WTC11 (cell line): Measurements from ENCODE around the gene CEACAM19.

Experiments
- CBFB ChIP-seq: sonication (generic); formaldehyde crosslinking; IDR thresholded peaks from 2 replicates; pipeline ENCODE4 v1.8.1; 2022; ENCODE audit warnings: mild to moderate bottlenecking, low read depth, missing genetic modification reagents
- CREB1 ChIP-seq: sonication (generic); formaldehyde crosslinking; IDR thresholded peaks from 2 replicates; pipeline ENCODE4 v1.8.0; 2023; ENCODE audit warnings: mild to moderate bottlenecking, missing genetic modification reagents
- NR2C2 ChIP-seq: sonication (generic); formaldehyde crosslinking; IDR thresholded peaks from 2 replicates; pipeline ENCODE4 v1.8.0; 2022; ENCODE audit warnings: mild to moderate bottlenecking, missing genetic modification reagents
- TEAD4 ChIP-seq: sonication (generic); formaldehyde crosslinking; IDR thresholded peaks from 2 replicates; pipeline ENCODE4 v1.8.0; 2022; ENCODE audit warnings: mild to moderate bottlenecking, missing genetic modification reagents
- TF ChIP-seq, protein P1 (sequence below): fragments of 200-600 bp; IDR thresholded peaks from 2 replicates; pipeline ENCODE4 v1.8.0; 2022; ENCODE audit warnings: antibody characterized with exemption
- TF ChIP-seq, protein P2 (sequence below): sonication (generic); formaldehyde crosslinking; IDR thresholded peaks from 2 replicates; pipeline ENCODE4 v1.8.0; 2022; ENCODE audit warnings: missing genetic modification reagents
- TF ChIP-seq, protein P3 (sequence below): sonication (generic); formaldehyde crosslinking; IDR thresholded peaks from 2 replicates; pipeline ENCODE4 v1.8.0; 2022; ENCODE audit warnings: mild to moderate bottlenecking, missing genetic modification reagents

DNA sequence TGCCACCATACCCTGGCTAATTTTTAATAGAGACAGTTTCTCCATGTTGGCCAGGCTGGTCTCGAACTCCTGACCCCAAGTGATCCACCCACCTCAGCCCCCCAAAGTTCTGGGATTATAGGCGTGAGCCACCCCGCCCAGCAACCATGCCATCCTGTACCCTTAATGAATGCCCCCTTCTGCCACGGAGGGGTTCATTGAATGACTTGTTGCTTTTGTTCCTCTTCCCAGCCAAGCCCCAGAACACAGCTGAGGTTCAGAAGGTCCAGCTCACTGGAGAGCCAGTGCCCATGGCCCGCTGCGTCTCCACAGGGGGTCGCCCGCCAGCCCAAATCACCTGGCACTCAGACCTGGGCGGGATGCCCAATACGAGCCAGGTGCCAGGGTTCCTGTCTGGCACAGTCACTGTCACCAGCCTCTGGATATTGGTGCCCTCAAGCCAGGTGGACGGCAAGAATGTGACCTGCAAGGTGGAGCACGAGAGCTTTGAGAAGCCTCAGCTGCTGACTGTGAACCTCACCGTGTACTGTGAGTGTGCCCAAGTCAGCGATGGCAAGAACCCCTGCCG, 21.6 kb upstream of the CEACAM19 start:
- no peak for TF ChIP-seq CREB1
- no peak for TF ChIP-seq CBFB
- TF ChIP-seq, protein P1, sequence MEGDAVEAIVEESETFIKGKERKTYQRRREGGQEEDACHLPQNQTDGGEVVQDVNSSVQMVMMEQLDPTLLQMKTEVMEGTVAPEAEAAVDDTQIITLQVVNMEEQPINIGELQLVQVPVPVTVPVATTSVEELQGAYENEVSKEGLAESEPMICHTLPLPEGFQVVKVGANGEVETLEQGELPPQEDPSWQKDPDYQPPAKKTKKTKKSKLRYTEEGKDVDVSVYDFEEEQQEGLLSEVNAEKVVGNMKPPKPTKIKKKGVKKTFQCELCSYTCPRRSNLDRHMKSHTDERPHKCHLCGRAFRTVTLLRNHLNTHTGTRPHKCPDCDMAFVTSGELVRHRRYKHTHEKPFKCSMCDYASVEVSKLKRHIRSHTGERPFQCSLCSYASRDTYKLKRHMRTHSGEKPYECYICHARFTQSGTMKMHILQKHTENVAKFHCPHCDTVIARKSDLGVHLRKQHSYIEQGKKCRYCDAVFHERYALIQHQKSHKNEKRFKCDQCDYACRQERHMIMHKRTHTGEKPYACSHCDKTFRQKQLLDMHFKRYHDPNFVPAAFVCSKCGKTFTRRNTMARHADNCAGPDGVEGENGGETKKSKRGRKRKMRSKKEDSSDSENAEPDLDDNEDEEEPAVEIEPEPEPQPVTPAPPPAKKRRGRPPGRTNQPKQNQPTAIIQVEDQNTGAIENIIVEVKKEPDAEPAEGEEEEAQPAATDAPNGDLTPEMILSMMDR, result no peak
- TF ChIP-seq, protein P2, sequence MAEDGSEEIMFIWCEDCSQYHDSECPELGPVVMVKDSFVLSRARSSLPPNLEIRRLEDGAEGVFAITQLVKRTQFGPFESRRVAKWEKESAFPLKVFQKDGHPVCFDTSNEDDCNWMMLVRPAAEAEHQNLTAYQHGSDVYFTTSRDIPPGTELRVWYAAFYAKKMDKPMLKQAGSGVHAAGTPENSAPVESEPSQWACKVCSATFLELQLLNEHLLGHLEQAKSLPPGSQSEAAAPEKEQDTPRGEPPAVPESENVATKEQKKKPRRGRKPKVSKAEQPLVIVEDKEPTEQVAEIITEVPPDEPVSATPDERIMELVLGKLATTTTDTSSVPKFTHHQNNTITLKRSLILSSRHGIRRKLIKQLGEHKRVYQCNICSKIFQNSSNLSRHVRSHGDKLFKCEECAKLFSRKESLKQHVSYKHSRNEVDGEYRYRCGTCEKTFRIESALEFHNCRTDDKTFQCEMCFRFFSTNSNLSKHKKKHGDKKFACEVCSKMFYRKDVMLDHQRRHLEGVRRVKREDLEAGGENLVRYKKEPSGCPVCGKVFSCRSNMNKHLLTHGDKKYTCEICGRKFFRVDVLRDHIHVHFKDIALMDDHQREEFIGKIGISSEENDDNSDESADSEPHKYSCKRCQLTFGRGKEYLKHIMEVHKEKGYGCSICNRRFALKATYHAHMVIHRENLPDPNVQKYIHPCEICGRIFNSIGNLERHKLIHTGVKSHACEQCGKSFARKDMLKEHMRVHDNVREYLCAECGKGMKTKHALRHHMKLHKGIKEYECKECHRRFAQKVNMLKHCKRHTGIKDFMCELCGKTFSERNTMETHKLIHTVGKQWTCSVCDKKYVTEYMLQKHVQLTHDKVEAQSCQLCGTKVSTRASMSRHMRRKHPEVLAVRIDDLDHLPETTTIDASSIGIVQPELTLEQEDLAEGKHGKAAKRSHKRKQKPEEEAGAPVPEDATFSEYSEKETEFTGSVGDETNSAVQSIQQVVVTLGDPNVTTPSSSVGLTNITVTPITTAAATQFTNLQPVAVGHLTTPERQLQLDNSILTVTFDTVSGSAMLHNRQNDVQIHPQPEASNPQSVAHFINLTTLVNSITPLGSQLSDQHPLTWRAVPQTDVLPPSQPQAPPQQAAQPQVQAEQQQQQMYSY (CRISPR knock-in tag), result no peak
- TF ChIP-seq, protein P3, sequence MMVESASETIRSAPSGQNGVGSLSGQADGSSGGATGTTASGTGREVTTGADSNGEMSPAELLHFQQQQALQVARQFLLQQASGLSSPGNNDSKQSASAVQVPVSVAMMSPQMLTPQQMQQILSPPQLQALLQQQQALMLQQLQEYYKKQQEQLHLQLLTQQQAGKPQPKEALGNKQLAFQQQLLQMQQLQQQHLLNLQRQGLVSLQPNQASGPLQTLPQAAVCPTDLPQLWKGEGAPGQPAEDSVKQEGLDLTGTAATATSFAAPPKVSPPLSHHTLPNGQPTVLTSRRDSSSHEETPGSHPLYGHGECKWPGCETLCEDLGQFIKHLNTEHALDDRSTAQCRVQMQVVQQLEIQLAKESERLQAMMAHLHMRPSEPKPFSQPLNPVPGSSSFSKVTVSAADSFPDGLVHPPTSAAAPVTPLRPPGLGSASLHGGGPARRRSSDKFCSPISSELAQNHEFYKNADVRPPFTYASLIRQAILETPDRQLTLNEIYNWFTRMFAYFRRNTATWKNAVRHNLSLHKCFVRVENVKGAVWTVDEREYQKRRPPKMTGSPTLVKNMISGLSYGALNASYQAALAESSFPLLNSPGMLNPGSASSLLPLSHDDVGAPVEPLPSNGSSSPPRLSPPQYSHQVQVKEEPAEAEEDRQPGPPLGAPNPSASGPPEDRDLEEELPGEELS (CRISPR knock-in tag), result no peak
- TF ChIP-seq NR2C2 (CRISPR knock-in tag), result no peak
- no peak for TF ChIP-seq TEAD4 (CRISPR knock-in tag)
